IMR-90 (cell line): Measurements from ENCODE around the gene ITIH5. TPM values are rescaled to one million over a fixed set of nuclear protein-coding genes. Genes with fewer than 3 reads are reported as not detected.

Experiments
- ATAC-seq: fragments of 200-7000 bp; cut with Tn5 transposase; 2 replicates; pipeline ENCODE4 v1.9.1; 2020; ENCODE audit warnings: low read depth, mild to moderate bottlenecking, moderate library complexity
- BruUV-seq: library from RNA; stranded (reverse); fragments of 400-500 nt; replicated peaks from 2 replicates; lab custom pipeline; 2021; lab: Mats Ljungman, UMichigan
- CTCF ChIA-PET: fragments of 300-600 bp; formaldehyde crosslinking; extraction: SDS; loops from one replicate; lab custom pipeline; 2021; ENCODE audit warnings: antibody characterized with exemption; lab: Yijun Ruan, JAX
- POLR2A ChIA-PET: fragments of 300-600 bp; sonication (Branson Sonifier 250); formaldehyde crosslinking; loops from one replicate; lab custom pipeline; 2022; ENCODE audit warnings: antibody characterized with exemption; ENCODE audit not compliant: unreplicated experiment; lab: Charles Lee
- DNase-seq: peaks from one replicate; pipeline ENCODE4 v3.0.0; 2013
- H2AFZ ChIP-seq: replicated peaks from 2 replicates; pipeline ENCODE3; 2013; ENCODE audit warnings: low read length, mild to moderate bottlenecking; ENCODE audit not compliant: poor library complexity
- H2AK5ac ChIP-seq: 2 replicates; pipeline ENCODE4 v1.6.1; 2013; ENCODE audit warnings: low read depth, low read length, inconsistent platforms
- H2AK9ac ChIP-seq: replicated peaks from 2 replicates; pipeline ENCODE3; 2013; ENCODE audit warnings: mild to moderate bottlenecking, low read depth, low read length, moderate library complexity; ENCODE audit not compliant: poor library complexity
- H2BK120ac ChIP-seq: 2 replicates; pipeline ENCODE4 v1.6.1; 2013; ENCODE audit warnings: low read depth, low read length, inconsistent platforms
- H2BK15ac ChIP-seq: 3 replicates; pipeline ENCODE4 v1.6.1; 2013; ENCODE audit warnings: low read depth, low read length, inconsistent platforms
- H2BK20ac ChIP-seq: 2 replicates; pipeline ENCODE4 v1.6.1; 2013; ENCODE audit warnings: low read depth, mild to moderate bottlenecking, inconsistent platforms, low read length, moderate library complexity
- H2BK5ac ChIP-seq: 2 replicates; pipeline ENCODE4 v1.6.1; 2013; ENCODE audit warnings: mild to moderate bottlenecking, low read depth, low read length, inconsistent platforms; ENCODE audit not compliant: poor library complexity, severe bottlenecking
- H3K14ac ChIP-seq: replicated peaks from 2 replicates; pipeline ENCODE4 v1.6.1; 2013; ENCODE audit warnings: low read depth, low read length, inconsistent platforms
- H3K18ac ChIP-seq: 2 replicates; pipeline ENCODE4 v1.6.1; 2013; ENCODE audit warnings: low read depth, low read length, control low read depth
- H3K23ac ChIP-seq: 2 replicates; pipeline ENCODE4 v1.6.1; 2013; ENCODE audit warnings: low read depth, low read length, inconsistent platforms
- H3K27ac ChIP-seq: 2 replicates; pipeline ENCODE4 v1.5.1; 2013; ENCODE audit warnings: mild to moderate bottlenecking, control low read depth, low read length; ENCODE audit not compliant: insufficient read depth
- H3K27me3 ChIP-seq: 2 replicates; pipeline ENCODE4 v1.6.1; 2013; ENCODE audit warnings: low read length; ENCODE audit not compliant: control insufficient read depth, insufficient read depth
- H3K36me3 ChIP-seq: 2 replicates; pipeline ENCODE4 v1.6.1; 2013; ENCODE audit warnings: low read length, mixed read lengths; ENCODE audit not compliant: control insufficient read depth, insufficient read depth
- H3K4ac ChIP-seq: 2 replicates; pipeline ENCODE4 v1.6.1; 2013; ENCODE audit warnings: low read depth, low read length, inconsistent platforms
- H3K4me1 ChIP-seq: 2 replicates; pipeline ENCODE4 v1.6.1; 2013; ENCODE audit warnings: low read length, mixed read lengths; ENCODE audit not compliant: control insufficient read depth, insufficient read depth
- H3K4me2 ChIP-seq: 2 replicates; pipeline ENCODE4 v1.6.1; 2013; ENCODE audit warnings: low read depth, mild to moderate bottlenecking, control low read depth, low read length, moderate library complexity
- H3K4me3 ChIP-seq: 2 replicates; pipeline ENCODE4 v1.5.1; 2013; ENCODE audit warnings: low read depth, mild to moderate bottlenecking, control low read depth, low read length, moderate library complexity; ENCODE audit not compliant: insufficient read depth
- H3K56ac ChIP-seq: 2 replicates; pipeline ENCODE4 v1.6.1; 2013; ENCODE audit warnings: low read length, inconsistent platforms; ENCODE audit not compliant: insufficient read depth; ENCODE audit errors: extremely low read depth
- H3K79me1 ChIP-seq, 2 experiments: 2 replicates each; pipeline ENCODE4 v1.6.1; 2013; ENCODE audit warnings: low read length in 2 of 2, inconsistent platforms in 1 of 2, low read depth in 1 of 2
- H3K9ac ChIP-seq: 2 replicates; pipeline ENCODE4 v1.6.1; 2013; ENCODE audit warnings: low read depth, low read length, control low read depth
- H3K9me1 ChIP-seq: 2 replicates; pipeline ENCODE4 v1.6.1; 2013; ENCODE audit warnings: low read length, inconsistent platforms; ENCODE audit not compliant: insufficient read depth
- H3K9me3 ChIP-seq: 2 replicates; pipeline ENCODE4 v1.6.1; 2013; ENCODE audit warnings: low read length; ENCODE audit not compliant: control insufficient read depth, insufficient read depth
- H4K20me1 ChIP-seq: 2 replicates; pipeline ENCODE4 v1.6.1; 2013; ENCODE audit warnings: low read length, inconsistent platforms; ENCODE audit not compliant: insufficient read depth
- H4K5ac ChIP-seq: 2 replicates; pipeline ENCODE4 v1.6.1; 2013; ENCODE audit warnings: mild to moderate bottlenecking, low read depth, low read length, control low read depth
- H4K8ac ChIP-seq, 2 experiments: 2 replicates each; pipeline ENCODE4 v1.6.1; 2013; ENCODE audit warnings: low read depth in 2 of 2, low read length in 2 of 2, control low read depth in 1 of 2, inconsistent platforms in 1 of 2
- H4K91ac ChIP-seq: 2 replicates; pipeline ENCODE4 v1.6.1; 2013; ENCODE audit warnings: low read depth, low read length, inconsistent platforms; ENCODE audit not compliant: insufficient read depth
- BHLHE40 ChIP-seq: fragments of 150-350 bp; IDR thresholded peaks from 2 replicates; pipeline ENCODE4 v1.6.1; 2016; ENCODE audit warnings: mild to moderate bottlenecking, low read depth, low read length
- CEBPB ChIP-seq: IDR thresholded peaks from 2 replicates; pipeline ENCODE4 v1.6.1; 2012; ENCODE audit warnings: low read depth, low read length, improper control_type of control experiment
- CHD1 ChIP-seq: IDR thresholded peaks from 2 replicates; pipeline ENCODE4 v1.6.1; 2012; ENCODE audit warnings: low read depth, low read length, improper control_type of control experiment
- CTCF ChIP-seq: conservative IDR thresholded peaks from 2 replicates; pipeline ENCODE4 v1.5.1; 2012; ENCODE audit warnings: mild to moderate bottlenecking, low read depth, low read length, improper control_type of control experiment
- ELK1 ChIP-seq: fragments of 150-350 bp; IDR thresholded peaks from 2 replicates; pipeline ENCODE4 v1.6.1; 2016; ENCODE audit warnings: low read depth, mild to moderate bottlenecking, low read length, moderate library complexity, borderline replicate concordance
- FOS ChIP-seq: fragments of 150-350 bp; IDR thresholded peaks from 2 replicates; pipeline ENCODE4 v1.6.1; 2016; ENCODE audit warnings: low read depth, low read length
- MAFK ChIP-seq: IDR thresholded peaks from 2 replicates; pipeline ENCODE4 v1.6.1; 2012; ENCODE audit warnings: low read depth, low read length, improper control_type of control experiment
- MAZ ChIP-seq: IDR thresholded peaks from 2 replicates; pipeline ENCODE4 v1.6.1; 2012; ENCODE audit warnings: low read depth, mild to moderate bottlenecking, low read length, improper control_type of control experiment, moderate library complexity, borderline replicate concordance
- MXI1 ChIP-seq: IDR thresholded peaks from 2 replicates; pipeline ENCODE4 v1.6.1; 2012; ENCODE audit warnings: low read depth, mild to moderate bottlenecking, low read length, moderate library complexity, borderline replicate concordance
- NFE2L2 ChIP-seq: fragments of 150-350 bp; IDR thresholded peaks from 2 replicates; pipeline ENCODE4 v1.6.1; 2016; ENCODE audit warnings: low read depth, mild to moderate bottlenecking, low read length
- POLR2A ChIP-seq: IDR thresholded peaks from 2 replicates; pipeline ENCODE4 v1.6.1; 2012; ENCODE audit warnings: mild to moderate bottlenecking, low read depth, low read length
- RAD21 ChIP-seq: IDR thresholded peaks from 2 replicates; pipeline ENCODE4 v1.6.1; 2012; ENCODE audit warnings: low read length, improper control_type of control experiment
- RCOR1 ChIP-seq: IDR thresholded peaks from 2 replicates; pipeline ENCODE4 v1.6.1; 2012; ENCODE audit warnings: mild to moderate bottlenecking, low read length, improper control_type of control experiment; ENCODE audit not compliant: insufficient replicate concordance
- RFX5 ChIP-seq: IDR thresholded peaks from 2 replicates; pipeline ENCODE4 v1.8.0; 2012; ENCODE audit warnings: low read depth, mild to moderate bottlenecking, low read length, moderate library complexity
- SMC3 ChIP-seq: fragments of 150-350 bp; IDR thresholded peaks from 2 replicates; pipeline ENCODE4 v1.6.1; 2016; ENCODE audit warnings: low read depth, mild to moderate bottlenecking, antibody characterized with exemption, low read length, moderate library complexity
- USF2 ChIP-seq: fragments of 150-350 bp; IDR thresholded peaks from 2 replicates; pipeline ENCODE4 v1.6.1; 2017; ENCODE audit warnings: mild to moderate bottlenecking, antibody characterized with exemption, low read length, low read depth
- WGBS, 2 experiments: methylation state at CpG; one replicate each; pipeline versions ENCODE4 v1.1.5 to v1.1.7; 2013; ENCODE audit warnings: missing lambda C conversion rate in 2 of 2; ENCODE audit not compliant: insufficient read length in 1 of 2; ENCODE audit errors: extremely low coverage in 2 of 2; 5-methylcytosine and 5-hydroxymethylcytosine counted together
- dilution Hi-C: fragments of 300-500 bp; cut with HindIII; formaldehyde crosslinking; loops from one replicate; pipeline ENCODE4 v1.14.3; 2018; ENCODE audit warnings: low sequenced_read_pairs; ENCODE audit not compliant: unreplicated experiment
- in situ Hi-C: fragments of 300-500 bp; cut with MboI; formaldehyde crosslinking; loops from 3 replicates; pipeline ENCODE4 v1.14.3; 2019; ENCODE audit warnings: low sequenced_read_pairs, inconsistent platforms, mixed read lengths
- intact Hi-C: fragments of 100-400 bp; cut with micrococcal nuclease; formaldehyde crosslinking; loops from 2 replicates; pipeline ENCODE4 v1.10.0; 2022
- polyA plus RNA-seq, 3 experiments: library from polyadenylated mRNA; depleted of rRNA; stranded (reverse); fragments of >200 nt; gene quantifications; 2 replicates each; pipeline ENCODE4 v1.2.3, GENCODE V29; 2012; ENCODE audit warnings: low replicate concordance in 1 of 3
- total RNA-seq: library from RNA; depleted of rRNA; stranded (reverse); fragments of >200 nt; gene quantifications from 2 replicates; pipeline ENCODE4 v1.2.3, GENCODE V29; 2012

Gene ITIH5
- total and polyA plus RNA-seq, 2 of the 4 experiments (the other 2 are of a cell fraction) = under 0.01 to 0.07 TPM

- no peak overlapping the region for H2BK5ac ChIP-seq
- no peak overlapping the region for H3K18ac ChIP-seq
- no peak overlapping the region for H2AFZ ChIP-seq
- no peak overlapping the region for H3K4me3 ChIP-seq
- BruUV-seq = no TSS peak
- ATAC-seq = no peak
- H2BK15ac ChIP-seq = no peak overlapping the region
- no peak for DNase-seq
- no peak overlapping the region for H2AK5ac ChIP-seq
- in situ Hi-C loops (no loop called here), intact Hi-C loops (no loop called here), dilution Hi-C loops (no loop called here)
- no peaks in the 10 kb centered on the region for H3K9me1 ChIP-seq
- H4K5ac ChIP-seq = no peak overlapping the region
- H3K79me1 ChIP-seq = no peaks in the 10 kb centered on the region
- no peak overlapping the region for H3K14ac ChIP-seq
- H3K4me1 ChIP-seq = no peaks in the 10 kb centered on the region
- no peak overlapping the region for H3K4ac ChIP-seq
- no peaks in the 10 kb centered on the region for H3K9me3 ChIP-seq
- CTCF ChIA-PET = interaction anchor here (0.7 kb wide), 1 partner anchor 48 kb away, joined by 11 read pairs; no protein-coding TSS in a partner anchor
- 75% methylated on average over 4 of the region's 10 CpGs; no CpG with 5 or more reads in 1 of the 2 experiments for WGBS, 2 experiments
- no peak overlapping the region for H4K8ac ChIP-seq
- H3K23ac ChIP-seq = no peak overlapping the region
- H4K20me1 ChIP-seq = no peaks in the 10 kb centered on the region
- H3K36me3 ChIP-seq = no peaks in the 10 kb centered on the region
- POLR2A ChIA-PET = no interaction called here
- no peak overlapping the region for H3K4me2 ChIP-seq
- no peak overlapping the region for H3K56ac ChIP-seq
- no peak overlapping the region for H3K9ac ChIP-seq
- peaks cover 4% of the 10 kb centered on the region; the same call in 1 of the 2 replicates for H3K27me3 ChIP-seq
- no peak overlapping the region for H2BK20ac ChIP-seq
- no peak overlapping the region for H3K27ac ChIP-seq
- H2BK120ac ChIP-seq = no peak overlapping the region
- H2AK9ac ChIP-seq = no peak overlapping the region
- TF ChIP-seq CEBPB (no peak), RFX5 (no peak), MAZ (no peak), ELK1 (no peak), SMC3 (no peak), RAD21 (no peak), USF2 (no peak), POLR2A (no peak), RCOR1 (no peak), MXI1 (no peak), NFE2L2 (no peak), FOS (no peak), CHD1 (no peak), BHLHE40 (no peak), MAFK (no peak), CTCF (no peak)
- no peak overlapping the region for H4K91ac ChIP-seq
Measured at GRCh38 chr10:7589748-7590147, 77.0 kb downstream of the ITIH5 start.
